ENCODE measurements around the gene SLA2. TPM values are rescaled to one million over a fixed set of nuclear protein-coding genes. Genes with fewer than 3 reads are reported as not detected.
"Not testable (repeated sequence)": the region's sequence is repeated elsewhere in the genome, so short reads cannot be mapped to it uniquely, and the experiment has no call there.

SLA2 gene
- total and polyA plus RNA-seq, 4 donors = 0.24 to 0.39 (median 0.27) TPM; not detected in 1

- H3K4me1 ChIP-seq (ENCODE audit: control insufficient read depth, insufficient read depth, low read length); H3K27ac ChIP-seq (ENCODE audit: low read depth, low read length); H3K9me3 ChIP-seq (ENCODE audit: control insufficient read depth, insufficient read depth, low read length); H3K4me3 ChIP-seq (ENCODE audit: low read depth, low read length); H3K27me3 ChIP-seq (ENCODE audit: control insufficient read depth, insufficient read depth, low read length); DNase-seq (ENCODE audit: low read depth in 4 of 6, low spot score in 6 of 6): not testable (repeated sequence)
- WGBS (ENCODE audit: insufficient coverage) = 100% methylated on average over 8 of the region's 8 CpGs
- peaks cover 28% of the 10 kb centered on the region for H3K36me3 ChIP-seq (ENCODE audit: control insufficient read depth, insufficient read depth, low read length)
These were observed 29.5 kb upstream of the SLA2 start for GRCh38 chr20:36675545-36675944.

GRCh38 chr20:36672991-36673390 lies 27.0 kb upstream of the SLA2 start:
- Histone ChIP-seq H3K9me3 (ENCODE audit: control insufficient read depth, insufficient read depth, low read length) (no peaks in the 10 kb centered on the region), H3K27me3 (ENCODE audit: control insufficient read depth, insufficient read depth, low read length) (no peaks in the 10 kb centered on the region), H3K4me3 (ENCODE audit: low read depth, low read length) (no peak overlapping the region), H3K36me3 (ENCODE audit: control insufficient read depth, insufficient read depth, low read length) (peaks cover 18% of the 10 kb centered on the region), H3K27ac (ENCODE audit: low read depth, low read length) (no peak overlapping the region), H3K4me1 (ENCODE audit: control insufficient read depth, insufficient read depth, low read length) (no peaks in the 10 kb centered on the region)
- no peak for DNase-seq (ENCODE audit: low read depth in 4 of 6, low spot score in 6 of 6)
- WGBS (ENCODE audit: insufficient coverage) = 78% methylated on average over 2 of the region's 4 CpGs

DNA sequence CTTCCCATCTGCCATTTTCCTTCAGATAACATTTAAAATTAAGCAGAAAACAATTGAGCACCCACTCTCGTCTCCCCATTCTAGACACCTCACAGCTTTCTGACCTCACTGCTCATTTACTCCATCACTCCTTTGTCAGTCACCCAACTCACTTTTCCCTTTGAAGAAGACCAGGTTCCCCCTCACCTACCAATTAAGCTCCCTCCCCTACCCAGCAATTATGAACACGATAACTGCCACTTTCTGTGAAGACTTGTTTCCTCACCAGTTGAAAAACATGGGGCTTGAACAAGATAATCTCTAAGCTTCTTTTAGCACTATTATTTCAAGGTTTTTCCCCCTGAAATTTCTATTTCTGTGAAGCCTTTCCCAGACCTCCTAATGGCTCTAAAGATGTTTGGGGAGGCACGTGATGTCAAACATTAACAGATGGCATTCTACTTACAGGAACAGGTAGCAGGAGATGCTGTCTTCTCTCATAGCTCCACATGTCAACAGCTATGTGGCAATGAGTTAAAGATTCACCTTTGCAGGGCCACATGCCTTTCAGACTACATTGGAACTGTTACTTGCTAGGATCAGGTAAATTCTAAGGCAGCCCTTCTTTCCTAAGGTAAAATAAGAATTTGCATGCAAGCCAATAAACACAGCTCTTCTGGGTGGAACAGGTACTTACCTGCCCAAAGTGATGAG lies 24.8 kb upstream of the SLA2 start:
- Histone ChIP-seq H3K4me3 (ENCODE audit: low read depth, low read length) (no peak overlapping the region), H3K4me1 (ENCODE audit: control insufficient read depth, insufficient read depth, low read length) (no peaks in the 10 kb centered on the region), H3K27me3 (ENCODE audit: control insufficient read depth, insufficient read depth, low read length) (no peaks in the 10 kb centered on the region), H3K9me3 (ENCODE audit: control insufficient read depth, insufficient read depth, low read length) (no peaks in the 10 kb centered on the region), H3K27ac (ENCODE audit: low read depth, low read length) (no peak overlapping the region), H3K36me3 (ENCODE audit: control insufficient read depth, insufficient read depth, low read length) (peaks cover 9% of the 10 kb centered on the region)
- 89% methylated on average over 2 of the region's 3 CpGs for WGBS (ENCODE audit: insufficient coverage)
- DNase-seq (ENCODE audit: low read depth in 4 of 6, low spot score in 6 of 6) = no peak

DNA sequence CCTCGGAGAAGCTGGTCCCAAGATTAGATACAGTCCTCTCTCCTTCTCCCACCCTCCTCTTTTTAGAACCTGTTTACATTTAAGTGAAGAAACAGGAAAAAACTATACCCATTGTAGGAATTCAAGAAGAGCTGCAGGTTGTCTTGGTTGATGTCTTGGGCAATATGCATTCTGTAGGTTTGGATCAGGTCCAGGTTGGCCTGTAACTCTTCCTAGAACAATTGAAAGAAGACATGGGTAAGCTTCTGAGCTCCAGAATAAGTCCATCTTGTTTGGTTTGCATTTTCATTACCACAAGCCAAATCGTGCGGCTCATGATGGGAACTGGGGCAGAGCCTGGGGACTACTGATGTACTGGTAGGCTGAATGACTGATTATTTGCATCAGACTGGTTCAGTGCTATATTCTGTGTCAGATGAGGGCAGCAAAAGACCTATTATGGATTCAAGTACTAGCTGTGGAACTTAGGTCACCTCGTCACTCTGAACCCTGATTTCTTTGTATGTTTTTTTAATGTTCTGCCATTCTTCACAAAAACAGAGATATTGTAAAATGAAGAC lies 20.3 kb upstream of the SLA2 start:
- H3K27me3 ChIP-seq (ENCODE audit: control insufficient read depth, insufficient read depth, low read length) = no peaks in the 10 kb centered on the region
- no peak overlapping the region for H3K4me3 ChIP-seq (ENCODE audit: low read depth, low read length)
- no peak overlapping the region for H3K27ac ChIP-seq (ENCODE audit: low read depth, low read length)
- H3K4me1 ChIP-seq (ENCODE audit: control insufficient read depth, insufficient read depth, low read length) = no peaks in the 10 kb centered on the region
- peaks cover 14% of the 10 kb centered on the region for H3K36me3 ChIP-seq (ENCODE audit: control insufficient read depth, insufficient read depth, low read length)
- no peaks in the 10 kb centered on the region for H3K9me3 ChIP-seq (ENCODE audit: control insufficient read depth, insufficient read depth, low read length)
- peak in 2 of 6 donors; percentile 24 to 39 for DNase-seq (ENCODE audit: low read depth in 4 of 6, low spot score in 6 of 6)
- 75% methylated on average over 2 of the region's 4 CpGs for WGBS (ENCODE audit: insufficient coverage)

DNA sequence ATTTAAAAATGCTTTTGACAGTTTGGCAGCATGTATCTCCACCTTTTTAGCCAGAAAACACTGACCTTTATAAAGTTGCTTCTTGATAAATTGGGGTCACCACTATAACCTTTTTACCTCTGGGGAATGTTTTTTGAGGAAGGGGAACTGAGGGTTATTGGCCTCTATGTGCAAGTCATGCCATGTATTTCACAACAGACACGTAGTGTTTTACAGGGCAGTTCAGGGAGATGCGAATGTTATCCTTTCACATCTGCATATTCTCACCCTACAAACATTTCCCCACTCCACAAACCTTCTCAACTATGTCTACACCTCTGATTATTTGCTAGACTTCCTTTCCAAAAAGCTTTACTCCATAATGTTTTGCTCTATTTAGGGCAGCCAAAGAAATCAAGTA lies 17.0 kb upstream of the SLA2 start:
- Histone ChIP-seq H3K4me3 (ENCODE audit: low read depth, low read length) (no peak overlapping the region), H3K27me3 (ENCODE audit: control insufficient read depth, insufficient read depth, low read length) (no peaks in the 10 kb centered on the region), H3K4me1 (ENCODE audit: control insufficient read depth, insufficient read depth, low read length) (no peaks in the 10 kb centered on the region), H3K36me3 (ENCODE audit: control insufficient read depth, insufficient read depth, low read length) (peaks cover 11% of the 10 kb centered on the region), H3K9me3 (ENCODE audit: control insufficient read depth, insufficient read depth, low read length) (no peaks in the 10 kb centered on the region), H3K27ac (ENCODE audit: low read depth, low read length) (no peak overlapping the region)
- WGBS (ENCODE audit: insufficient coverage) = no CpG with 5 or more reads among the region's 2 CpGs
- no peak for DNase-seq (ENCODE audit: low read depth in 4 of 6, low spot score in 6 of 6)

DNA sequence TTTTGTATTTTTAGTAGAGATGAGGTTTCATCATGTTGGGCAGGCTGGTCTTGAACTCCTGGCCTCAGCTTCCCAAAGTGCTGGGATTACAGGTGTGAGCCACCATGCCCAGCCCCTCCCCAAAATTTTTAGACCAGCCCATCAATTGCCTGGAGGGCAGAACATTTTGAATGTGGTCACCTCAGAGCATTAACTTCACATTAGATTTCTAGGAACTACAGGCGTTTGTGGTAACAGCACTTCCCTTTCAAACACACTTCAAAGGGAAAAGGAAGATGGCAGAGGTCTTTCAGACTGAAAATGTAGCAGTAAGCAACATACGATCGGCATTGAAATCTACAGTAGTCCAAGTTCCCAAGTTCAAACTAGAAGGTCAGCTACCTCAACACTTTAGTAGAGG lies 12.3 kb upstream of the SLA2 start:
- H3K4me1 ChIP-seq (ENCODE audit: control insufficient read depth, insufficient read depth, low read length) = no peaks in the 10 kb centered on the region
- H3K9me3 ChIP-seq (ENCODE audit: control insufficient read depth, insufficient read depth, low read length) = no peaks in the 10 kb centered on the region
- no peak for DNase-seq (ENCODE audit: low read depth in 4 of 6, low spot score in 6 of 6)
- WGBS (ENCODE audit: insufficient coverage) = 40% methylated on average over 1 of the region's 3 CpGs
- H3K27ac ChIP-seq (ENCODE audit: low read depth, low read length) = no peak overlapping the region
- H3K4me3 ChIP-seq (ENCODE audit: low read depth, low read length) = no peak overlapping the region
- no peaks in the 10 kb centered on the region for H3K27me3 ChIP-seq (ENCODE audit: control insufficient read depth, insufficient read depth, low read length)
- peaks cover 23% of the 10 kb centered on the region for H3K36me3 ChIP-seq (ENCODE audit: control insufficient read depth, insufficient read depth, low read length)

DNA sequence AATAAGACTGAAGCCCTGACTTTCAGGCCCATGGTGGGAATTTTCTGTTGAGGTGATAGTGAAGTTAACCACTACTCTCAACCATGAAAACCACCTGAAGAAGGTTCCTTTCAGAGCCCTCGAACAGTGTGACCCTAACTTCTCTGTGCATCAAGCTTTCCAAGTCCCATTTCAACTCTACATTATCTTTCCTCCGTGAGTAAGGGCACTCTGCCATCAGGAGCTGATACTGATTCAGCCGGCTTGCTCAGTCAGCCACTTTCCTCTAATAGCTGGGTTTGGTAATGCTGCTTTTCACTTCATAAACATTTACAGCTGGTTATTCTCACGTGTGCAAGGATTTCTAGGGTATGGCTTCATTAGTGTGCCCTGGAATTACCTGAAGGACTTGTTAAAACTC lies 10.7 kb upstream of the SLA2 start:
- no peak for DNase-seq (ENCODE audit: low read depth in 4 of 6, low spot score in 6 of 6)
- Histone ChIP-seq H3K27me3 (ENCODE audit: control insufficient read depth, insufficient read depth, low read length) (no peaks in the 10 kb centered on the region), H3K4me1 (ENCODE audit: control insufficient read depth, insufficient read depth, low read length) (no peaks in the 10 kb centered on the region), H3K36me3 (ENCODE audit: control insufficient read depth, insufficient read depth, low read length) (peaks cover 22% of the 10 kb centered on the region), H3K9me3 (ENCODE audit: control insufficient read depth, insufficient read depth, low read length) (no peaks in the 10 kb centered on the region), H3K4me3 (ENCODE audit: low read depth, low read length) (no peak overlapping the region), H3K27ac (ENCODE audit: low read depth, low read length) (no peak overlapping the region)
- WGBS (ENCODE audit: insufficient coverage) = 100% methylated on average over 2 of the region's 4 CpGs

DNA sequence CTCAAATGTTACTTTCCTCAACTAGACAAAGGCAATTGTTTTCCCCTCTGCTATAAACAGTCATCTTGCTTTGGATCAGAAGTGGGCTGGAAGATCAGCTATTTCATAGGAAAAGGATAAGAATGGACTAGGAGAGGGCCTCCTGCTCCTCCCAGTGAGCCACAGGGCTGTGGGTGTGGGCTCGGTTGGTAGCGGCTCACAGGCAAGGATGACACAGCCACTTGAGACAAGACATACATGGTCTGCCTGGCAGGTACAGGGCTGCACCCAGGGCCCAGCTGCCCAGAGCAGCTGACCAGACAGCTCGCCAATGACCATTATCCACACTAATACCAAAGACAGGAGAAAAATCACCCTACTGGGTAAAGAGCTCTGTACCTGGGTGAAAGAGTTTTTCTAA lies 9.0 kb upstream of the SLA2 start:
- Histone ChIP-seq H3K4me1 (ENCODE audit: control insufficient read depth, insufficient read depth, low read length) (no peaks in the 10 kb centered on the region), H3K36me3 (ENCODE audit: control insufficient read depth, insufficient read depth, low read length) (peaks cover 22% of the 10 kb centered on the region), H3K27me3 (ENCODE audit: control insufficient read depth, insufficient read depth, low read length) (no peaks in the 10 kb centered on the region), H3K4me3 (ENCODE audit: low read depth, low read length) (no peak overlapping the region), H3K27ac (ENCODE audit: low read depth, low read length) (no peak overlapping the region), H3K9me3 (ENCODE audit: control insufficient read depth, insufficient read depth, low read length) (no peaks in the 10 kb centered on the region)
- no peak for DNase-seq (ENCODE audit: low read depth in 4 of 6, low spot score in 6 of 6)
- 100% methylated on average over 2 of the region's 3 CpGs for WGBS (ENCODE audit: insufficient coverage)

DNA sequence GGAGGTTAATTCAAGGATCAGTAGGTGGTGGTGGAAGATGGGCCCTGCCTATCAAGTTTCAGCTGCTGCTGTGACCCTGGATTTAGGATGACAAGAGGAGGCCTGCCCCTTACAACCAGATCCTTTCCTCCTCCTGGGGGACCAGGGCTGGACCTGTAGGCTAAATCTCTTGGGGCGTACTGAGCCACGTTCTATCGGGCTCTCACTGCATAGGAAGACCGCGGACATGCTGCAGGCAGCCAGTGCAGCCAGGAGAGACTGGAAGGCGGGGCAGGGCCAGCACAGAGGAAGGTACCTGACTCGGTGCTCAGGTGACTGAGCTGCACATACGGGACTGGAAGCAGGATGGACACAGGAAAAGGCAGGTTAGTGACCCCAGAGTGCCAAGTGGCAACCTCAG lies 8.5 kb upstream of the SLA2 start:
- Histone ChIP-seq H3K36me3 (ENCODE audit: control insufficient read depth, insufficient read depth, low read length) (peaks cover 22% of the 10 kb centered on the region), H3K27me3 (ENCODE audit: control insufficient read depth, insufficient read depth, low read length) (no peaks in the 10 kb centered on the region), H3K4me3 (ENCODE audit: low read depth, low read length) (no peak overlapping the region), H3K27ac (ENCODE audit: low read depth, low read length) (no peak overlapping the region), H3K4me1 (ENCODE audit: control insufficient read depth, insufficient read depth, low read length) (no peaks in the 10 kb centered on the region), H3K9me3 (ENCODE audit: control insufficient read depth, insufficient read depth, low read length) (no peaks in the 10 kb centered on the region)
- DNase-seq (ENCODE audit: low read depth in 4 of 6, low spot score in 6 of 6) = no peak
- WGBS (ENCODE audit: insufficient coverage) = 94% methylated on average over 8 of the region's 8 CpGs

DNA sequence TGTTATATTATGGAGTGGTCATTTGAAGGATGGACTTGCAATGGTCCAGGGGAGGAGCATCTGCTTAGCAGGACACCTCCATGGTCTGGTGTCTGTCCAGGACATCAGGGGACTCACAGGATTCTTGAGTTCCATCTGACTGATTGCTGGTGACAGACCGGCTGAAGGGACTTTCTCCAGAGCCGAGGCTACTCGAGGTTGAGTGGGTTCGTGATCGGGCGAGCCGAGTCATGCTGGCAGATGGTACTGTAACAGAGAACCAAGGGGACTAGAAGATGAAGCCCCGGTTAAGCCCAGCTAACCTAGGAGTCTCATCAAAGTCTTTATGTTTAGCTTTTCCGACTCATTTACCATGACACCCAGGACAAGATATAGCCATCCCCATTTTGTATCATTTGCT lies 7.5 kb upstream of the SLA2 start:
- Histone ChIP-seq H3K36me3 (ENCODE audit: control insufficient read depth, insufficient read depth, low read length) (peaks cover 22% of the 10 kb centered on the region), H3K4me3 (ENCODE audit: low read depth, low read length) (no peak overlapping the region), H3K27me3 (ENCODE audit: control insufficient read depth, insufficient read depth, low read length) (no peaks in the 10 kb centered on the region), H3K27ac (ENCODE audit: low read depth, low read length) (no peak overlapping the region), H3K9me3 (ENCODE audit: control insufficient read depth, insufficient read depth, low read length) (no peaks in the 10 kb centered on the region), H3K4me1 (ENCODE audit: control insufficient read depth, insufficient read depth, low read length) (no peaks in the 10 kb centered on the region)
- WGBS (ENCODE audit: insufficient coverage) = 94% methylated on average over 7 of the region's 9 CpGs
- no peak for DNase-seq (ENCODE audit: low read depth in 4 of 6, low spot score in 6 of 6)
